DND-41 (cell line): ENCODE data around the gene HOXC10.

Experiments
- ATAC-seq: fragments of 200-7000 bp; cut with Tn5 transposase; 3 replicates; pipeline ENCODE4 v1.9.1; 2021; ENCODE audit warnings: low read depth; ENCODE audit not compliant: insufficient read depth
- DNase-seq: peaks from one replicate; pipeline ENCODE4 v3.0.0-alpha.2; 2020
- H2AFZ ChIP-seq: 2 replicates; pipeline ENCODE4 v1.6.0; 2012; ENCODE audit warnings: low read depth, low read length
- H3K27ac ChIP-seq: 2 replicates; pipeline ENCODE4 v1.5.1; 2012; ENCODE audit warnings: low read length, inconsistent platforms
- H3K27me3 ChIP-seq: fragments of 200-600 bp; sonication (generic); 2 replicates; pipeline ENCODE4 v1.6.0; 2012; ENCODE audit warnings: low read length, mild to moderate bottlenecking, inconsistent platforms; ENCODE audit not compliant: insufficient read depth, poor library complexity
- H3K36me3 ChIP-seq: 2 replicates; pipeline ENCODE4 v1.5.1; 2012; ENCODE audit warnings: low read length, inconsistent platforms; ENCODE audit not compliant: insufficient read depth
- H3K4me1 ChIP-seq: 2 replicates; pipeline ENCODE4 v1.5.1; 2012; ENCODE audit warnings: mild to moderate bottlenecking, low read length; ENCODE audit not compliant: insufficient read depth
- H3K4me2 ChIP-seq: 2 replicates; pipeline ENCODE4 v1.6.0; 2012; ENCODE audit warnings: mild to moderate bottlenecking, moderate library complexity, low read length, inconsistent platforms; ENCODE audit not compliant: insufficient read depth
- H3K4me3 ChIP-seq, 2 experiments: fragments of 200-600 bp in 1 of 2; shearing (Covaris generic) in 1 of 2; 2 replicates each; pipeline ENCODE4 v1.5.1; 2012 to 2016; ENCODE audit warnings: inconsistent platforms in 2 of 2, low read length in 2 of 2, mild to moderate bottlenecking in 2 of 2, low read depth in 1 of 2, moderate library complexity in 1 of 2
- H3K79me2 ChIP-seq: 2 replicates; pipeline ENCODE4 v1.6.0; 2012; ENCODE audit warnings: low read length, inconsistent platforms; ENCODE audit not compliant: insufficient read depth
- H3K9ac ChIP-seq: 2 replicates; pipeline ENCODE4 v1.6.0; 2012; ENCODE audit warnings: low read depth, mild to moderate bottlenecking, inconsistent platforms, low read length, moderate library complexity
- H3K9me3 ChIP-seq: 2 replicates; pipeline ENCODE4 v1.5.1; 2012; ENCODE audit warnings: low read length, moderate library complexity, mild to moderate bottlenecking, inconsistent platforms; ENCODE audit not compliant: insufficient read depth, severe bottlenecking
- H4K20me1 ChIP-seq: 2 replicates; pipeline ENCODE4 v1.6.0; 2012; ENCODE audit warnings: low read length; ENCODE audit not compliant: insufficient read depth
- CTCF ChIP-seq: IDR thresholded peaks from 2 replicates; pipeline ENCODE4 v1.5.1; 2012; ENCODE audit warnings: borderline replicate concordance, low read length, moderate library complexity, mild to moderate bottlenecking; ENCODE audit not compliant: poor library complexity, severe bottlenecking; ENCODE audit errors: extremely low read depth
- EZH2 ChIP-seq: IDR thresholded peaks from 3 replicates; pipeline ENCODE4 v1.6.1; 2012; ENCODE audit warnings: borderline replicate concordance, low read depth, mild to moderate bottlenecking, moderate library complexity, low read length, inconsistent platforms; ENCODE audit not compliant: severe bottlenecking

Gene HOXC10

GRCh38 chr12:54032086-54032619, 47.2 kb downstream of the HOXC10 start:
- Histone ChIP-seq H4K20me1 (no peaks in the 10 kb centered on the region), H3K4me3 (no peak overlapping the region), H3K79me2 (no peaks in the 10 kb centered on the region), H3K36me3 (no peaks in the 10 kb centered on the region), H3K27ac (no peak overlapping the region), H3K9ac (no peak overlapping the region), H3K4me1 (no peaks in the 10 kb centered on the region), H3K4me2 (no peak overlapping the region), H3K27me3 (peaks cover 9% of the 10 kb centered on the region), H3K9me3 (no peaks in the 10 kb centered on the region), H2AFZ (no peak overlapping the region)
- no peak for TF ChIP-seq CTCF
- no peak for TF ChIP-seq EZH2
- DNase-seq = no peak
- ATAC-seq = peak; percentile 25; the same call in 1 of the 3 replicates

GRCh38 chr12:54032627-54033100, 47.7 kb downstream of the HOXC10 start, which contains the start of gene HOXC5:
TSS of gene HOXC5 (plus strand) at chr12:54033050. CDS start at chr12:54033123, 73 bp downstream.
- H3K9ac ChIP-seq = no peak within 1 kb of the TSS
- peaks cover 8% of the 10 kb centered on the region for H3K27me3 ChIP-seq
- ATAC-seq = peak; percentile 76
- no peak within 1 kb of the TSS for H2AFZ ChIP-seq
- H3K4me3 ChIP-seq = no peak within 1 kb of the TSS
- peak; percentile 77 for DNase-seq
- no peaks in the 10 kb centered on the region for H3K79me2 ChIP-seq
- TF ChIP-seq CTCF = peak; percentile 99
- no peak for TF ChIP-seq EZH2
- H3K36me3 ChIP-seq = no peaks in the 10 kb centered on the region
- H3K4me1 ChIP-seq = no peaks in the 10 kb centered on the region
- H3K9me3 ChIP-seq = no peaks in the 10 kb centered on the region
- no peak within 1 kb of the TSS for H3K27ac ChIP-seq
- no peaks in the 10 kb centered on the region for H4K20me1 ChIP-seq
- no peak within 1 kb of the TSS for H3K4me2 ChIP-seq

- H3K4me3 ChIP-seq = no peak overlapping the region
Measured at GRCh38 chr12:54033106-54033979, 48.4 kb downstream of the HOXC10 start.

More at GRCh38 chr12:54033106-54033979, 48.4 kb downstream of the HOXC10 start:
- Histone ChIP-seq H3K27ac (no peak overlapping the region), H3K27me3 (peaks cover 15% of the 10 kb centered on the region), H3K4me1 (no peaks in the 10 kb centered on the region), H3K36me3 (no peaks in the 10 kb centered on the region), H2AFZ (no peak overlapping the region), H3K4me2 (no peak overlapping the region), H4K20me1 (no peaks in the 10 kb centered on the region), H3K9me3 (no peaks in the 10 kb centered on the region), H3K9ac (no peak overlapping the region), H3K79me2 (no peaks in the 10 kb centered on the region)
- no peak for TF ChIP-seq EZH2
- no peak for TF ChIP-seq CTCF
- ATAC-seq (no peak), DNase-seq (no peak)
